OCI-LY1 (cell line): ENCODE results near the gene CCL17.

Source experiments
- CTCF ChIP-seq: fragments of 200-600 bp; sonication (generic), shearing (Covaris generic); IDR thresholded peaks from 2 replicates; pipeline ENCODE4 v1.5.1; 2017; ENCODE audit warnings: mild to moderate bottlenecking, antibody characterized with exemption, low read length, moderate library complexity, mixed read lengths
- EZH2 ChIP-seq: fragments of 200-600 bp; sonication (generic), shearing (Covaris generic); IDR thresholded peaks from 2 replicates; pipeline ENCODE4 v1.8.0; 2017; ENCODE audit warnings: borderline replicate concordance, mixed run types, mild to moderate bottlenecking, antibody characterized with exemption, low read length, moderate library complexity, mixed read lengths

- no peak for TF ChIP-seq CTCF
- TF ChIP-seq EZH2 = no peak
Observed at GRCh38 chr16:57390636-57391295, 13.8 kb upstream of the CCL17 start.
